Keratinocyte (primary cell): ENCODE results near the gene KDM2A. TPM values are rescaled to one million over a fixed set of nuclear protein-coding genes. Genes with fewer than 3 reads are reported as not detected.

Source experiments
- DNase-seq: peaks from one replicate; pipeline ENCODE4 v3.0.0-alpha.2; 2011; ENCODE audit warnings: low read depth, missing footprints, low spot score
- FAIRE-seq: peaks from 2 replicates; lab custom pipeline; 2011; peaks lifted over from hg19 to GRCh38; lab: Jason Lieb, UNC
- H2AFZ ChIP-seq: 2 replicates; pipeline ENCODE4 v1.6.0; 2012; ENCODE audit warnings: low read length, control low read depth, inconsistent platforms; ENCODE audit not compliant: control insufficient read depth
- H3K27ac ChIP-seq: 2 replicates; pipeline ENCODE4 v1.5.1; 2011; ENCODE audit warnings: low read length; ENCODE audit not compliant: control insufficient read depth, insufficient read depth
- H3K27me3 ChIP-seq: 3 replicates; pipeline ENCODE4 v1.6.0; 2011; ENCODE audit warnings: low read length; ENCODE audit not compliant: control insufficient read depth, insufficient read depth; ENCODE audit errors: extremely low read depth
- H3K36me3 ChIP-seq, 2 experiments: 2 replicates in 1 of 2; 3 replicates in 1 of 2; pipeline ENCODE4 v1.5.1; 2011; ENCODE audit warnings: low read length in 2 of 2, mild to moderate bottlenecking in 1 of 2; ENCODE audit not compliant: control insufficient read depth in 2 of 2, insufficient read depth in 2 of 2; ENCODE audit errors: extremely low read depth in 1 of 2
- H3K4me1 ChIP-seq: 3 replicates; pipeline ENCODE4 v1.5.1; 2011; ENCODE audit warnings: low read length; ENCODE audit not compliant: control insufficient read depth, insufficient read depth; ENCODE audit errors: extremely low read depth
- H3K4me2 ChIP-seq: 3 replicates; pipeline ENCODE4 v1.6.0; 2011; ENCODE audit warnings: low read depth, low read length; ENCODE audit not compliant: control insufficient read depth, insufficient read depth; ENCODE audit errors: extremely low read depth
- H3K4me3 ChIP-seq, 3 experiments: fragments of 200-600 bp in 1 of 3; sonication (generic) in 1 of 3; 2 replicates in 2 of 3; 3 replicates in 1 of 3; pipeline ENCODE4 v1.5.1; 2011 to 2016; ENCODE audit warnings: low read length in 3 of 3, mild to moderate bottlenecking in 3 of 3, control low read depth in 2 of 3, inconsistent platforms in 1 of 3, low read depth in 1 of 3, mixed read lengths in 1 of 3, mixed run types in 1 of 3, moderate library complexity in 1 of 3; ENCODE audit not compliant: control insufficient read depth in 2 of 3, insufficient read depth in 2 of 3; ENCODE audit errors: extremely low read depth in 1 of 3
- H3K79me2 ChIP-seq: 2 replicates; pipeline ENCODE4 v1.6.0; 2012; ENCODE audit warnings: low read length; ENCODE audit not compliant: control insufficient read depth, insufficient read depth
- H3K9ac ChIP-seq: 3 replicates; pipeline ENCODE4 v1.6.0; 2011; ENCODE audit warnings: low read length; ENCODE audit not compliant: control insufficient read depth, insufficient read depth; ENCODE audit errors: extremely low read depth
- H3K9me1 ChIP-seq: 3 replicates; pipeline ENCODE4 v1.6.0; 2011; ENCODE audit warnings: low read length; ENCODE audit not compliant: control insufficient read depth, insufficient read depth; ENCODE audit errors: extremely low read depth
- H3K9me3 ChIP-seq: 2 replicates; pipeline ENCODE4 v1.5.1; 2012; ENCODE audit warnings: low read depth, low read length; ENCODE audit not compliant: control insufficient read depth
- H4K20me1 ChIP-seq: 3 replicates; pipeline ENCODE4 v1.6.0; 2011; ENCODE audit warnings: low read length; ENCODE audit not compliant: control insufficient read depth, insufficient read depth; ENCODE audit errors: extremely low read depth
- CTCF ChIP-seq, 3 experiments: IDR thresholded peaks in 1 of 3; conservative IDR thresholded peaks in 1 of 3; optimal IDR thresholded peaks in 1 of 3; 2 replicates in 2 of 3; 3 replicates in 1 of 3; pipeline versions ENCODE3 to v1.5.1; 2011; ENCODE audit warnings: low read length in 3 of 3, mild to moderate bottlenecking in 3 of 3, moderate library complexity in 2 of 3, control low read depth in 1 of 3, inconsistent platforms in 1 of 3; ENCODE audit not compliant: insufficient read depth in 2 of 3; ENCODE audit errors: extremely low read depth in 1 of 3
- EZH2 ChIP-seq: IDR thresholded peaks from one replicate; pipeline ENCODE4 v1.6.1; 2012; ENCODE audit warnings: inconsistent platforms, mild to moderate bottlenecking, low read length, moderate library complexity
- dilution Hi-C: fragments of 300-500 bp; cut with MboI; formaldehyde crosslinking; loops from one replicate; pipeline ENCODE4 v1.7.0; 2020; ENCODE audit warnings: low sequenced_read_pairs; ENCODE audit not compliant: extremely low pct_ligation_motif_present
- polyA plus RNA-seq, 5 experiments: library from polyadenylated mRNA; depleted of rRNA in 3 of 5; stranded (reverse) in 3 of 5; stranded (forward) in 1 of 5; unstranded in 1 of 5; fragments of >200 nt; gene quantifications; 1 replicate in 1 of 5; 2 replicates in 3 of 5; 3 replicates in 1 of 5; pipeline versions ENCODE4 v1.2.1 to v1.2.3, GENCODE V29; 2011 to 2012; ENCODE audit warnings: missing spikeins in 2 of 5, low read depth in 1 of 5, low replicate concordance in 1 of 5

KDM2A gene
- polyA plus RNA-seq, 1 donor (not counting 4 experiments of a cell fraction or from before 2014, with no cell fraction given): 29.9 TPM

- dilution Hi-C loops: no loop called here
- no peaks in the 10 kb centered on the region for H3K9me1 ChIP-seq
- no peaks in the 10 kb centered on the region for H3K9me3 ChIP-seq
- no peaks in the 10 kb centered on the region for H3K27me3 ChIP-seq
- peaks cover 22% of the 10 kb centered on the region for H3K4me1 ChIP-seq
- H3K79me2 ChIP-seq: no peaks in the 10 kb centered on the region
- TF ChIP-seq CTCF (optimal IDR thresholded peaks at IDR 0.05 in 1 of 3, IDR thresholded peaks at IDR 0.05 in 1 of 3, conservative IDR thresholded peaks at IDR 0.05 in 1 of 3; ENCODE audit: extremely low read depth in 1 of 3, insufficient read depth in 2 of 3, low read length in 3 of 3) (no peak), EZH2 (no peak)
- H3K9ac ChIP-seq: peak overlapping the region; percentile 81
- H3K4me3 ChIP-seq: peak overlapping the region; percentile 73 to 93 (median 79)
- no peak overlapping the region for H2AFZ ChIP-seq
- no peaks in the 10 kb centered on the region for H4K20me1 ChIP-seq
- DNase-seq: no peak
- peak overlapping the region; percentile 82 for H3K4me2 ChIP-seq
- no peak for FAIRE-seq
- H3K27ac ChIP-seq: peak overlapping the region; percentile 47
- H3K36me3 ChIP-seq: peaks cover 28 to 44% of the 10 kb centered on the region in 2 experiments
Observed at GRCh38 chr11:67303835-67304411, 184.9 kb downstream of the KDM2A start.

DNA sequence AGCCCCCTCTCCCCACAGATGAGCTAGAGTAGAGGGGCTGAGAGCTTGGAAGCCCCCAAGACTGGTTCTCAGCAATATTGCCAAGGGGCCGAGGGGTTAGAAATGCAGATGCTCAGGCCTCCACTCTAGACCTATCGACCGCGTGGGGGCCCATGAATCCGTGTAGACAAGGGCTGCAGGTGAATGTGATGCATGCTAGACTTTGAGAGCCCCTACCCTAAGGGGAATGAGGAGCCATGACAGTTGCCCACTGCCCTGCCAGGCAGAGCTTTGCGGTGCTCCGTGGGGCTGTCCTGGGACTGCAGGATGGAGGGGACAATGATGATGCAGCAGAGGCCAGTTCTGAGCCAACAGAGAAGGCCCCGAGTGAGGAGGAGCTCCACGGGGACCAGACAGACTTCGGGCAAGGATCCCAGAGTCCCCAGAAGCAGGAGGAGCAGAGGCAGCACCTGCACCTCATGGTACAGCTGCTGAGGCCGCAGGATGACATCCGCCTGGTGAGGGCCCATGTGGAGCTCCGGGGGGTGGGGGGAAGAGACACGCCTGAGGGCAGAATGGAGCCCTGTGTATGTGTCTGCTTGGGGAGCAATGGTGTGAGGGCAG, 185.5 kb downstream of the KDM2A start:
- TF ChIP-seq CTCF (optimal IDR thresholded peaks at IDR 0.05 in 1 of 3, IDR thresholded peaks at IDR 0.05 in 1 of 3, conservative IDR thresholded peaks at IDR 0.05 in 1 of 3; ENCODE audit: extremely low read depth in 1 of 3, insufficient read depth in 2 of 3, low read length in 3 of 3): no peak
- no peak for TF ChIP-seq EZH2
- Histone ChIP-seq H3K27me3 (no peaks in the 10 kb centered on the region), H2AFZ (no peak overlapping the region), H3K4me1 (peaks cover 22% of the 10 kb centered on the region), H3K9me1 (no peaks in the 10 kb centered on the region), H3K27ac (no peak overlapping the region), H3K9ac (peak overlapping the region; percentile 81), H3K9me3 (no peaks in the 10 kb centered on the region), H3K36me3 (peaks cover 21 to 39% of the 10 kb centered on the region in 2 experiments), H3K4me2 (peak overlapping the region; percentile 82), H3K4me3 (peak overlapping the region; percentile 73 to 93 (median 79)), H4K20me1 (no peaks in the 10 kb centered on the region), H3K79me2 (no peaks in the 10 kb centered on the region)
- no peak for DNase-seq
- FAIRE-seq: no peak
- dilution Hi-C loops: no loop called here
